Prostate gland (tissue), 2 donors: ENCODE results near the gene USP40. TPM values are rescaled to one million over a fixed set of nuclear protein-coding genes. Genes with fewer than 3 reads are reported as not detected.
A peak's percentile ranks its signal among the peaks of the same experiment; 100 is the strongest.

ENCODE experiments used
- DNase-seq: peaks from one replicate; pipeline ENCODE4 v3.0.0-alpha.2; 2019; ENCODE audit warnings: low spot score
- H3K27ac ChIP-seq, 2 donors: fragments of 200-600 bp; sonication (generic); 2 replicates each; pipeline ENCODE4 v1.5.1; 2017 to 2019
- H3K27me3 ChIP-seq: fragments of 200-600 bp; sonication (generic); replicated peaks from 2 replicates; pipeline ENCODE4 v1.5.1; 2019; ENCODE audit not compliant: insufficient read depth
- H3K36me3 ChIP-seq, 2 donors: fragments of 200-600 bp; sonication (generic); 1 replicate in 1 of 2; 2 replicates in 1 of 2; pipeline versions ENCODE4 v1.5.1 to v1.8.1; 2017 to 2019
- H3K4me1 ChIP-seq: fragments of 200-600 bp; sonication (generic); replicated peaks from 2 replicates; pipeline ENCODE4 v1.5.1; 2019
- H3K4me3 ChIP-seq, 2 donors: fragments of 200-600 bp; sonication (generic); 2 replicates each; pipeline ENCODE4 v1.5.1; 2017 to 2019
- H3K9me3 ChIP-seq: fragments of 200-600 bp; sonication (generic); 2 replicates; pipeline ENCODE4 v1.5.1; 2017
- CTCF ChIP-seq, 4 experiments: fragments of 200-600 bp in 2 of 4; fragments of 450-650 bp in 2 of 4; sonication (generic) in 2 of 4; IDR thresholded peaks; 1 replicate in 3 of 4; 2 replicates in 1 of 4; pipeline ENCODE4 v1.5.1; 2016 to 2019; ENCODE audit warnings: antibody characterized with exemption in 4 of 4, mild to moderate bottlenecking in 2 of 4, moderate library complexity in 2 of 4
- POLR2A ChIP-seq: fragments of 450-650 bp; IDR thresholded peaks from one replicate; pipeline ENCODE4 v1.6.1; 2016; ENCODE audit warnings: antibody characterized with exemption, mild to moderate bottlenecking
- POLR2AphosphoS5 ChIP-seq: sonication (generic); formaldehyde crosslinking; IDR thresholded peaks from one replicate; pipeline ENCODE4 v1.6.1; 2017; ENCODE audit warnings: antibody characterized with exemption
- WGBS: methylation state at CpG from one replicate; pipeline ENCODE4 v1.1.5; 2018; 5-methylcytosine and 5-hydroxymethylcytosine counted together
- intact Hi-C: fragments of 100-400 bp; cut with DNase I; formaldehyde crosslinking; loops from one replicate; pipeline ENCODE4 v1.14.2; 2022
- total RNA-seq, 2 donors: library from RNA; depleted of rRNA; stranded (reverse); fragments of >200 nt; gene quantifications; one replicate each; pipeline ENCODE4 v1.1.0, GENCODE V29; 2016

USP40 gene
- total RNA-seq, 2 donors from 2014 or later = 45.1 to 50.2 TPM

- Histone ChIP-seq H3K4me3 (no peak overlapping the region), H3K27me3 (no peaks in the 10 kb centered on the region), H3K4me1 (no peaks in the 10 kb centered on the region), H3K9me3 (no peaks in the 10 kb centered on the region), H3K27ac (peak overlapping the region in 1 of 2 donors; percentile 10), H3K36me3 (peaks cover 0 to 8% of the 10 kb centered on the region in 2 donors)
- TF ChIP-seq CTCF (IDR thresholded peaks at IDR 0.05) (no peak), POLR2AphosphoS5 (no peak), POLR2A (no peak)
- 70% methylated on average over 4 of the region's 4 CpGs for WGBS
- DNase-seq = no peak
- intact Hi-C loops = no loop called here
Observed at GRCh38 chr2:233492078-233492477, 74.5 kb downstream of the USP40 start.

- peaks cover 5% of the 10 kb centered on the region for H3K4me1 ChIP-seq
- 50% methylated on average over 3 of the region's 3 CpGs for WGBS
- no peak for DNase-seq
- H3K27me3 ChIP-seq = no peaks in the 10 kb centered on the region
- TF ChIP-seq POLR2A (no peak), POLR2AphosphoS5 (peak; percentile 73), CTCF (IDR thresholded peaks at IDR 0.05) (no peak)
- H3K9me3 ChIP-seq = no peaks in the 10 kb centered on the region
- no peak overlapping the region for H3K4me3 ChIP-seq
- intact Hi-C loops = no loop called here
- H3K27ac ChIP-seq = peak overlapping the region in 1 of 2 donors; percentile 33
- H3K36me3 ChIP-seq = peaks cover 0 to 8% of the 10 kb centered on the region in 2 donors
Observed at GRCh38 chr2:233491326-233491725, 75.3 kb downstream of the USP40 start.

GRCh38 chr2:233490831-233491230 lies 75.8 kb downstream of the USP40 start:
- Histone ChIP-seq H3K4me3 (no peak overlapping the region), H3K27me3 (no peaks in the 10 kb centered on the region), H3K36me3 (peaks cover 0 to 8% of the 10 kb centered on the region in 2 donors), H3K9me3 (no peaks in the 10 kb centered on the region), H3K27ac (peak overlapping the region; percentile 10 to 33), H3K4me1 (peaks cover 5% of the 10 kb centered on the region)
- WGBS = 47% methylated on average over 7 of the region's 7 CpGs
- TF ChIP-seq CTCF (IDR thresholded peaks at IDR 0.05) (no peak), POLR2AphosphoS5 (no peak), POLR2A (no peak)
- intact Hi-C loops = no loop called here
- DNase-seq = no peak

GRCh38 chr2:233489666-233490065 lies 76.9 kb downstream of the USP40 start:
- H3K36me3 ChIP-seq = peaks cover 0 to 8% of the 10 kb centered on the region in 2 donors
- intact Hi-C loops = no loop called here
- H3K9me3 ChIP-seq = no peaks in the 10 kb centered on the region
- H3K4me3 ChIP-seq = no peak overlapping the region
- H3K27ac ChIP-seq = peak overlapping the region in 1 of 2 donors; percentile 0
- no peak for TF ChIP-seq POLR2A
- TF ChIP-seq CTCF (IDR thresholded peaks at IDR 0.05) = no peak
- TF ChIP-seq POLR2AphosphoS5 = no peak
- H3K27me3 ChIP-seq = no peaks in the 10 kb centered on the region
- peaks cover 5% of the 10 kb centered on the region for H3K4me1 ChIP-seq
- WGBS = 95% methylated on average over 6 of the region's 6 CpGs
- DNase-seq = no peak

- H3K36me3 ChIP-seq = peaks cover 0 to 8% of the 10 kb centered on the region in 2 donors
- no peaks in the 10 kb centered on the region for H3K27me3 ChIP-seq
- WGBS = 88% methylated on average over 10 of the region's 10 CpGs
- TF ChIP-seq CTCF (IDR thresholded peaks at IDR 0.05) (no peak), POLR2AphosphoS5 (no peak), POLR2A (no peak)
- H3K4me1 ChIP-seq = peaks cover 5% of the 10 kb centered on the region
- DNase-seq = no peak
- H3K9me3 ChIP-seq = no peaks in the 10 kb centered on the region
- intact Hi-C loops = no loop called here
- no peak overlapping the region for H3K4me3 ChIP-seq
- H3K27ac ChIP-seq = peak overlapping the region in 1 of 2 donors; percentile 0
Observed at GRCh38 chr2:233489143-233489542, 77.4 kb downstream of the USP40 start.
